ENCODE data around the gene TBC1D19. TPM values are rescaled to one million over a fixed set of nuclear protein-coding genes. Genes with fewer than 3 reads are reported as not detected.
A peak's percentile ranks its signal among the peaks of the same experiment; 100 is the strongest.

Gene TBC1D19
- total RNA-seq, 1 experiment from 2014 or later = 12.8 TPM

DNA sequence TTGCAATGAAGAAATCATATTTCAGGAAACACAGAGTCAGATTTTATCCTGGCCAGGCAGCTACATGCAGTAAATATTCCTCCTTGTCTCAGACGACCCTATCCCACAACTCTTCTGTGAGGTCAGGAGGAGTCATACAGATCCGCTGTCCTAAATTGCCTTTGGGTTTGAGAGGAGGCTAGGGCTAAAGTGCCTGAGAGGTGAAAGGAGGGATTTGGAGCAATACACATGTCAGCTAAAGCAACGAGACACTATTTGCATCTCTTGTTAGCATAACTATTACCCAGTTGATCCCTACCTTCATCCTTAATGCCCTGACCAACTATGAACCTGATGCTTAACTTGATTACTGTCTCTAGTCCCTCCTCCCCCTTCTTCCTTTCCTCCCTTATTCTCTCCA, 98.6 kb downstream of the TBC1D19 start:
- Histone ChIP-seq H3K4me1 (replicated peaks; ENCODE audit: insufficient read depth) (no peaks in the 10 kb centered on the region), H4K20me1 (ENCODE audit: insufficient read depth) (no peaks in the 10 kb centered on the region), H3K36me3 (ENCODE audit: low read depth) (no peaks in the 10 kb centered on the region), H3K4me3 (no peak overlapping the region), H3F3A (ENCODE audit: insufficient read depth, low read depth) (no peaks in the 10 kb centered on the region), H3K27ac (no peak overlapping the region), H3K27me3 (ENCODE audit: insufficient read depth, low read depth) (no peaks in the 10 kb centered on the region), H2AFZ (no peak overlapping the region), H3K79me2 (ENCODE audit: low read depth) (no peaks in the 10 kb centered on the region), H3K9me3 (ENCODE audit: insufficient read depth, low read depth) (no peaks in the 10 kb centered on the region), H3K9me2 (ENCODE audit: insufficient read depth) (no peaks in the 10 kb centered on the region), H3K4me2 (no peak overlapping the region)
- TF ChIP-seq EZH2 (IDR thresholded peaks at IDR 0.05; ENCODE audit: low read depth) (no peak), CTCF (conservative IDR thresholded peaks at IDR 0.05) (no peak)
- intact Hi-C loops (cut with micrococcal nuclease; ENCODE audit: unreplicated experiment) = no loop called here
- no TSS peak for BruUV-seq (replicated peaks)
- POLR2A ChIA-PET (ENCODE audit: unreplicated experiment) = no interaction called here
- no peak for DNase-seq
- CTCF ChIA-PET = no interaction called here

- Histone ChIP-seq H3K4me3 (no peak overlapping the region), H3K79me2 (ENCODE audit: low read depth) (no peaks in the 10 kb centered on the region), H4K20me1 (ENCODE audit: insufficient read depth) (no peaks in the 10 kb centered on the region), H3K27ac (no peak overlapping the region), H3K4me1 (replicated peaks; ENCODE audit: insufficient read depth) (no peaks in the 10 kb centered on the region), H3K27me3 (ENCODE audit: insufficient read depth, low read depth) (no peaks in the 10 kb centered on the region), H3K4me2 (no peak overlapping the region), H3K9me3 (ENCODE audit: insufficient read depth, low read depth) (no peaks in the 10 kb centered on the region), H3F3A (ENCODE audit: insufficient read depth, low read depth) (no peaks in the 10 kb centered on the region), H3K9me2 (ENCODE audit: insufficient read depth) (no peaks in the 10 kb centered on the region), H2AFZ (no peak overlapping the region), H3K36me3 (ENCODE audit: low read depth) (no peaks in the 10 kb centered on the region)
- ChIA-PET CTCF (no interaction called here), POLR2A (ENCODE audit: unreplicated experiment) (interaction anchor here (0.5 to 0.6 kb wide), 2 partner anchors 36 to 116 kb away, joined by 3 to 5 read pairs; no protein-coding TSS in a partner anchor)
- TF ChIP-seq CTCF (conservative IDR thresholded peaks at IDR 0.05) (no peak), EZH2 (IDR thresholded peaks at IDR 0.05; ENCODE audit: low read depth) (no peak)
- no TSS peak for BruUV-seq (replicated peaks)
- DNase-seq = no peak
- intact Hi-C loops (cut with micrococcal nuclease; ENCODE audit: unreplicated experiment) = no loop called here
These were observed 101.4 kb downstream of the TBC1D19 start for GRCh38 chr4:26685250-26685649.

- Histone ChIP-seq H3F3A (ENCODE audit: insufficient read depth, low read depth) (no peaks in the 10 kb centered on the region), H3K27me3 (ENCODE audit: insufficient read depth, low read depth) (no peaks in the 10 kb centered on the region), H3K9me2 (ENCODE audit: insufficient read depth) (no peaks in the 10 kb centered on the region), H2AFZ (no peak overlapping the region), H3K4me1 (replicated peaks; ENCODE audit: insufficient read depth) (no peaks in the 10 kb centered on the region), H3K9me3 (ENCODE audit: insufficient read depth, low read depth) (no peaks in the 10 kb centered on the region), H3K4me2 (no peak overlapping the region), H3K36me3 (ENCODE audit: low read depth) (no peaks in the 10 kb centered on the region), H3K4me3 (no peak overlapping the region), H3K27ac (no peak overlapping the region), H4K20me1 (ENCODE audit: insufficient read depth) (no peaks in the 10 kb centered on the region), H3K79me2 (ENCODE audit: low read depth) (no peaks in the 10 kb centered on the region)
- CTCF ChIA-PET = no interaction called here
- POLR2A ChIA-PET (ENCODE audit: unreplicated experiment) = no interaction called here
- no peak for TF ChIP-seq EZH2 (IDR thresholded peaks at IDR 0.05; ENCODE audit: low read depth)
- TF ChIP-seq CTCF (conservative IDR thresholded peaks at IDR 0.05) = no peak
- intact Hi-C loops (cut with micrococcal nuclease; ENCODE audit: unreplicated experiment) = no loop called here
- BruUV-seq (replicated peaks) = no TSS peak
- peak in 1 of 2 experiments; percentile 1 for DNase-seq
These were observed 103.8 kb downstream of the TBC1D19 start for GRCh38 chr4:26687728-26688127.
